Upper lobe of left lung (tissue), 6 donors: ENCODE results near the gene ISX. TPM values are rescaled to one million over a fixed set of nuclear protein-coding genes. Genes with fewer than 3 reads are reported as not detected.

Experiments
- ATAC-seq, 2 donors: fragments of 200-7000 bp; cut with Tn5 transposase; one replicate each; pipeline ENCODE4 v1.9.1; 2022; ENCODE audit warnings: mild to moderate bottlenecking in 2 of 2, moderate library complexity in 2 of 2; ENCODE audit not compliant: low FRiP score in 2 of 2
- DNase-seq, 2 donors: peaks; one replicate each; pipeline ENCODE4 v3.0.0-alpha.2; 2019 to 2020
- H3K27ac ChIP-seq, 4 donors: fragments of 200-600 bp; sonication (generic); one replicate each; pipeline ENCODE4 v1.5.1; 2016 to 2019
- H3K27me3 ChIP-seq, 4 donors: fragments of 200-600 bp; sonication (generic); one replicate each; pipeline ENCODE4 v1.5.1; 2017 to 2019
- H3K36me3 ChIP-seq, 4 donors: fragments of 200-600 bp; sonication (generic); one replicate each; pipeline ENCODE4 v1.5.1; 2016 to 2019
- H3K4me1 ChIP-seq, 4 donors: fragments of 200-600 bp; sonication (generic); one replicate each; pipeline ENCODE4 v1.5.1; 2018 to 2019
- H3K4me3 ChIP-seq, 4 donors: fragments of 200-600 bp; sonication (generic); one replicate each; pipeline ENCODE4 v1.5.1; 2017 to 2019; ENCODE audit warnings: mild to moderate bottlenecking in 2 of 4, moderate library complexity in 1 of 4
- H3K9me3 ChIP-seq, 4 donors: fragments of 200-600 bp; sonication (generic); one replicate each; pipeline ENCODE4 v1.5.1; 2018 to 2019
- EP300 ChIP-seq, 4 donors: sonication (generic); formaldehyde crosslinking; IDR thresholded peaks; one replicate each; pipeline ENCODE4 v1.5.1; 2017; ENCODE audit warnings: antibody characterized with exemption in 4 of 4, control low read depth in 2 of 4
- POLR2A ChIP-seq, 4 donors: fragments of 450-650 bp; IDR thresholded peaks; one replicate each; pipeline ENCODE4 v1.5.1; 2016 to 2017; ENCODE audit warnings: antibody characterized with exemption in 4 of 4, mild to moderate bottlenecking in 2 of 4
- POLR2AphosphoS5 ChIP-seq, 2 donors: sonication (generic); formaldehyde crosslinking; IDR thresholded peaks; one replicate each; pipeline ENCODE4 v1.5.1; 2017; ENCODE audit warnings: antibody characterized with exemption in 2 of 2
- WGBS, 2 donors: methylation state at CpG; one replicate each; pipeline ENCODE4 v1.1.5; 2017 to 2018; 5-methylcytosine and 5-hydroxymethylcytosine counted together
- total RNA-seq, 6 donors: library from RNA; depleted of rRNA in 4 of 6; stranded (reverse); fragments of >200 nt in 4 of 6; gene quantifications; one replicate each; pipeline versions ENCODE4 v1.1.0 to v1.2.1, GENCODE V29; 2016 to 2021
- TF ChIP-seq, protein P1 (sequence below), 6 experiments: fragments of 450-650 bp in 4 of 6; fragments of 200-600 bp in 2 of 6; sonication (generic) in 2 of 6; IDR thresholded peaks; one replicate each; pipeline ENCODE4 v1.5.1; 2016 to 2019; ENCODE audit warnings: antibody characterized with exemption in 6 of 6
- donor health status: DM: no; HTN: no; CAD: no; lungs with moderate emphysema.
- donor health status: DM: no; HTN: yes; CAD: no; lungs with severe emphysema.

Gene ISX
- total RNA-seq, 6 donors from 2014 or later, result not detected

DNA sequence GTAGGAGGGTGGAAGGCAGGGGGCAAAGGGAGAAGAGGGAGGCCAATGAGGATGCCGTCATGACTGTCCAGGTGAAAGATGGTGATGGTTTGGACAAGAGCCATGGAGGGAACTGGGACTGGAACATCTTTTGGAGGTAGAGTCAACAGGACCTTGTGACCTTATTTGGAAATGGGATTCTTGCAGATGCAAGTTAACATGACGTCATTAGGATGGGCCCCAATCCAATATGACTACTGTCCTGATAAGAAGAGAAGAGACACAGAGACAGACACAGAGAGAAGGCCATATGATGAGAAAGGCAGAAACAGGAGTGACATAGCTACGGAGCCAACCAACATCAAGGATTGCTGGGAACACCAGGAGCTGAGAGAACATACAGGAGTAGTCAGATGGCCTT lies 31.0 kb upstream of the ISX start:
- Histone ChIP-seq H3K9me3 (no peaks in the 10 kb centered on the region), H3K4me3 (no peak overlapping the region), H3K36me3 (no peaks in the 10 kb centered on the region), H3K27ac (no peak overlapping the region), H3K4me1 (no peaks in the 10 kb centered on the region), H3K27me3 (no peaks in the 10 kb centered on the region)
- no peak for TF ChIP-seq POLR2A (IDR thresholded peaks at IDR 0.05)
- TF ChIP-seq EP300 (IDR thresholded peaks at IDR 0.05), result no peak
- TF ChIP-seq, protein P1, sequence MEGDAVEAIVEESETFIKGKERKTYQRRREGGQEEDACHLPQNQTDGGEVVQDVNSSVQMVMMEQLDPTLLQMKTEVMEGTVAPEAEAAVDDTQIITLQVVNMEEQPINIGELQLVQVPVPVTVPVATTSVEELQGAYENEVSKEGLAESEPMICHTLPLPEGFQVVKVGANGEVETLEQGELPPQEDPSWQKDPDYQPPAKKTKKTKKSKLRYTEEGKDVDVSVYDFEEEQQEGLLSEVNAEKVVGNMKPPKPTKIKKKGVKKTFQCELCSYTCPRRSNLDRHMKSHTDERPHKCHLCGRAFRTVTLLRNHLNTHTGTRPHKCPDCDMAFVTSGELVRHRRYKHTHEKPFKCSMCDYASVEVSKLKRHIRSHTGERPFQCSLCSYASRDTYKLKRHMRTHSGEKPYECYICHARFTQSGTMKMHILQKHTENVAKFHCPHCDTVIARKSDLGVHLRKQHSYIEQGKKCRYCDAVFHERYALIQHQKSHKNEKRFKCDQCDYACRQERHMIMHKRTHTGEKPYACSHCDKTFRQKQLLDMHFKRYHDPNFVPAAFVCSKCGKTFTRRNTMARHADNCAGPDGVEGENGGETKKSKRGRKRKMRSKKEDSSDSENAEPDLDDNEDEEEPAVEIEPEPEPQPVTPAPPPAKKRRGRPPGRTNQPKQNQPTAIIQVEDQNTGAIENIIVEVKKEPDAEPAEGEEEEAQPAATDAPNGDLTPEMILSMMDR (IDR thresholded peaks at IDR 0.05), result no peak
- 47 to 66% methylated on average over 3 of the region's 3 CpGs for WGBS, 2 donors
- DNase-seq, result no peak
- no peak for ATAC-seq

DNA sequence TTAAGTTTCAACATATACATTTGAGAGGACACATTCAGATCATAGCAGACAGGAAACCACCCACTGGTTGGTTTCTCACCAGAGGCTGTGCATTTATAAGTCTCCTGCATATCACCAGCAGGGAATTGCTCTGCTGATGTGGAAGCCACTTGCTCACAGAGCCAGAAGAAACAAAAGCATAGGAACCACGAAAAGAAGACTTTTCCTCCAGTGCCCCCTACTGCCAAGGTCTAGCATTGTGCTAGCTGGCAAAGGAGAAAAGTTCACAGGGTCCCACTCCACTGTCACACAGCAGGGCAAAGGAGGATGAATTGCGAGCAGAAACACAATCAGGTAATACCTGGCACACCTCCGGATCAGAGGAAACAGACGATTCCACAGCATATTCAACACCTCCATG lies 28.9 kb upstream of the ISX start:
- Histone ChIP-seq H3K27ac (no peak overlapping the region), H3K4me3 (no peak overlapping the region)
- WGBS, 2 donors, result 60 to 63% methylated on average over 4 of the region's 4 CpGs

DNA sequence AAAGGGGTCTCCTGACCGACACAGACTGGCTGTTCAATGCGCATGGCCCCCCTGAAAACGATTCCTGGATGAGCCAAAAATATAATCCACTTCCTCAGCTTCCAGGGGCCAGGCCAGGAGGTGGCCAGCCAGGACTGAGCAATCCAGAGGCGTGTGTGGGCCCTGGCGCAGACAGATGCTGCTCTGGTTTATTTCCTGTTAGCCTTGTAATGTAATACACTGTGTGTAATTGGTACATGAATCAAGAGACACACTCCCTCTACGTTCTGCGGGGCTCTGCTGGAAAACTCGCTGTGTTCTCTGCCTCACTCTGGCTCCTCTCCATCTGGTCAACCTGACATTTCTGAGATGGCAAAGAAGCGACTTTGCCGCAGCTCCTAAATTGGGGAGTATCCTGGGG lies 26.3 kb upstream of the ISX start:
- no peaks in the 10 kb centered on the region for H3K27me3 ChIP-seq
- no peak overlapping the region for H3K4me3 ChIP-seq
- no peaks in the 10 kb centered on the region for H3K4me1 ChIP-seq
- no peaks in the 10 kb centered on the region for H3K9me3 ChIP-seq
- no peaks in the 10 kb centered on the region for H3K36me3 ChIP-seq
- WGBS, 2 donors, result 69 to 77% methylated on average over 8 to 10 of the region's 10 CpGs
- no peak for TF ChIP-seq POLR2AphosphoS5 (IDR thresholded peaks at IDR 0.05)
- no peak for TF ChIP-seq EP300 (IDR thresholded peaks at IDR 0.05)
- TF ChIP-seq, protein P1 (IDR thresholded peaks at IDR 0.05), result no peak
- no peak for TF ChIP-seq POLR2A (IDR thresholded peaks at IDR 0.05)
- no peak for ATAC-seq
- no peak for DNase-seq
- no peak overlapping the region for H3K27ac ChIP-seq

More for the DNA sequence above, 28.9 kb upstream of the ISX start:
- no peak for DNase-seq
- Histone ChIP-seq H3K4me1 (no peaks in the 10 kb centered on the region), H3K27me3 (no peaks in the 10 kb centered on the region), H3K36me3 (no peaks in the 10 kb centered on the region), H3K9me3 (no peaks in the 10 kb centered on the region)
- ATAC-seq, result no peak
- TF ChIP-seq EP300 (IDR thresholded peaks at IDR 0.05) (no peak), POLR2AphosphoS5 (IDR thresholded peaks at IDR 0.05) (no peak), POLR2A (IDR thresholded peaks at IDR 0.05) (no peak)
- TF ChIP-seq, protein P1 (IDR thresholded peaks at IDR 0.05), result no peak

DNA sequence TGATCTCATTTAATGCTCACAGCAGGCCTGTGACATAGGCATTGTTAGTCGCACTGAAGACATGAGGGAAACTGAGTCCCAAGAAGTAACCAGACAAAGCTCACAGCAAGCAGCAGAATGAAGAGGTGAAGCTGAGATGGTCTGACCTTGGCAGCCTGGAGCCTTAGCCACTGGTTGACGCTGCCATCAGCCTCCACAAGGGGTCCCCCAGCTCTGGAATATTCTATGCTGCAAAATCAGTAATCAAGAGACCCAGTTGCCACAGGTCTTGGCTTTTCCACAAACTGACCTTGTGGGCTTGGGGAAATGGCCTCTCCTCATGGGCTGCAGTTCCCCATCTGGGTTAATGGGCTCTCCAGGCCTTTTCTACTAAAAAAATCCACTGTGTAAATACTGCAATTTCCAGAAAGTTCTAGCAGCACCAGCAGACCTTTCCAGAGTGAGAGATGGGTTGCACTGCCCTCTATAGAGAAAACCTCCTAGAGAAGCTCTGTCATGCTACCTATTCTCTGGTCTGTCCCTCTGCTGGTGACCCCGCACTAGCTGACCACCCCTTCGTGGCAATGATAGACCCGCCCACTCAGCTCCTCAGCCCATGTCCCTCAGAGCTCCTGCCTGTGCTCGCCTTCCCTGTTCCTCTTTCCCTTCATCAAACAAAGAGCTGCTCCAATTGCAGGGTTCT lies 22.6 kb upstream of the ISX start:
- Histone ChIP-seq H3K4me1 (no peaks in the 10 kb centered on the region), H3K27ac (no peak overlapping the region), H3K4me3 (no peak overlapping the region), H3K36me3 (no peaks in the 10 kb centered on the region), H3K27me3 (no peaks in the 10 kb centered on the region), H3K9me3 (no peaks in the 10 kb centered on the region)
- no peak for DNase-seq
- TF ChIP-seq POLR2A (IDR thresholded peaks at IDR 0.05) (no peak), POLR2AphosphoS5 (IDR thresholded peaks at IDR 0.05) (no peak), EP300 (IDR thresholded peaks at IDR 0.05) (no peak)
- TF ChIP-seq, protein P1 (IDR thresholded peaks at IDR 0.05), result no peak
- WGBS, 2 donors, result 69 to 79% methylated on average over 6 of the region's 6 CpGs
- no peak for ATAC-seq

DNA sequence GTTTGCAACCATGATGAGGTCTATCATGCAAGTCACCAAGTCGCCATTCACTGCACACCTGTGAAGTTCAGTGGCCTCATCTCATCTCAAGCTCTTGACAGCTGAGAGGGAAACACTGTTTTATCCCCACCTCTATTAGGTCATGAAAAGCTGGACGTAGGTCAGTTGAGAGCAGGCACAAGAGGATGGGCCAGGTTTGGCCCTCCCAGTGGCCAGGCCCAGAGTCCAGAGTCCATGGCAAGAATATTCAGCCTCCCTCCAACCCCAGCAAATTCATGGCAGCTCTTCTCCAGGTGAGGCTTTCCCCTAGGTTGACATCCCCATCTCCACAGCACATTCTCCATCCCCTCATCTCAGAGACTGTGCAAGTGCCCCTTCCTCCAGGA lies 22.0 kb upstream of the ISX start:
- Histone ChIP-seq H3K9me3 (no peaks in the 10 kb centered on the region), H3K27me3 (no peaks in the 10 kb centered on the region), H3K4me3 (no peak overlapping the region), H3K4me1 (no peaks in the 10 kb centered on the region), H3K36me3 (no peaks in the 10 kb centered on the region), H3K27ac (no peak overlapping the region)
- DNase-seq, result no peak
- no peak for TF ChIP-seq EP300 (IDR thresholded peaks at IDR 0.05)
- no peak for TF ChIP-seq POLR2AphosphoS5 (IDR thresholded peaks at IDR 0.05)
- TF ChIP-seq, protein P1 (IDR thresholded peaks at IDR 0.05), result no peak
- no peak for TF ChIP-seq POLR2A (IDR thresholded peaks at IDR 0.05)
- no peak for ATAC-seq
- 70 to 78% methylated on average over 2 of the region's 2 CpGs for WGBS, 2 donors
